OCI-LY1 (cell line): ENCODE results near the gene ATP13A5.

Experiments used
- H2AFZ ChIP-seq: fragments of 200-600 bp; sonication (generic), shearing (Covaris generic); 2 replicates; pipeline ENCODE4 v1.6.0; 2014; ENCODE audit warnings: antibody characterized with exemption, mild to moderate bottlenecking, low read length
- H3F3A ChIP-seq: fragments of 200-600 bp; sonication (generic), shearing (Covaris generic); 2 replicates; pipeline ENCODE4 v1.6.0; 2014; ENCODE audit warnings: mild to moderate bottlenecking, antibody characterized with exemption, low read length, moderate library complexity; ENCODE audit not compliant: insufficient read depth
- H3K27ac ChIP-seq: fragments of 200-600 bp; sonication (generic); 2 replicates; pipeline ENCODE4 v1.5.1; 2014; ENCODE audit warnings: low read length, mixed run types, mild to moderate bottlenecking, low read depth; ENCODE audit not compliant: poor library complexity, severe bottlenecking
- H3K27me3 ChIP-seq: fragments of 200-600 bp; sonication (generic); 2 replicates; pipeline ENCODE4 v1.6.0; 2014; ENCODE audit warnings: antibody characterized with exemption, mild to moderate bottlenecking, low read length, moderate library complexity; ENCODE audit not compliant: insufficient read depth
- H3K36me3 ChIP-seq: fragments of 200-600 bp; sonication (generic); 2 replicates; pipeline ENCODE4 v1.6.1; 2014; ENCODE audit warnings: mild to moderate bottlenecking, antibody characterized with exemption, low read length, moderate library complexity, mixed read lengths; ENCODE audit not compliant: insufficient read depth
- H3K4me1 ChIP-seq: fragments of 200-600 bp; sonication (generic); 2 replicates; pipeline ENCODE4 v1.5.1; 2014; ENCODE audit warnings: mild to moderate bottlenecking, low read length, moderate library complexity; ENCODE audit not compliant: insufficient read depth, severe bottlenecking
- H3K4me2 ChIP-seq: fragments of 200-600 bp; sonication (generic), shearing (Covaris generic); 2 replicates; pipeline ENCODE4 v1.6.1; 2014; ENCODE audit warnings: low read length
- H3K4me3 ChIP-seq: fragments of 200-600 bp; sonication (generic); 2 replicates; pipeline ENCODE4 v1.5.1; 2014; ENCODE audit warnings: low read length, low read depth, mild to moderate bottlenecking, mixed read lengths; ENCODE audit not compliant: poor library complexity, severe bottlenecking
- H3K79me2 ChIP-seq: fragments of 200-600 bp; shearing (Covaris generic); 2 replicates; pipeline ENCODE4 v1.6.1; 2016; ENCODE audit warnings: mixed run types, low read length, mixed read lengths; ENCODE audit not compliant: insufficient read depth
- H3K9ac ChIP-seq: fragments of 200-600 bp; sonication (generic), shearing (Covaris generic); 2 replicates; pipeline ENCODE4 v1.6.1; 2014; ENCODE audit warnings: mild to moderate bottlenecking, low read length, mixed read lengths
- H3K9me2 ChIP-seq: fragments of 200-600 bp; sonication (generic), shearing (Covaris generic); 2 replicates; pipeline ENCODE4 v1.6.1; 2014; ENCODE audit warnings: low read depth, mild to moderate bottlenecking, low read length, mixed read lengths
- H3K9me3 ChIP-seq: fragments of 200-600 bp; shearing (Covaris generic); 2 replicates; pipeline ENCODE4 v1.6.1; 2014; ENCODE audit warnings: low read length, mixed read lengths
- H4K20me1 ChIP-seq: fragments of 200-600 bp; sonication (generic), shearing (Covaris generic); 2 replicates; pipeline ENCODE4 v1.6.0; 2016; ENCODE audit warnings: mild to moderate bottlenecking, low read length; ENCODE audit not compliant: insufficient read depth
- EZH2 ChIP-seq: fragments of 200-600 bp; sonication (generic), shearing (Covaris generic); IDR thresholded peaks from 2 replicates; pipeline ENCODE4 v1.8.0; 2017; ENCODE audit warnings: borderline replicate concordance, mixed run types, mild to moderate bottlenecking, antibody characterized with exemption, low read length, moderate library complexity, mixed read lengths
- TF ChIP-seq, protein P1 (sequence below): fragments of 200-600 bp; sonication (generic), shearing (Covaris generic); IDR thresholded peaks from 2 replicates; pipeline ENCODE4 v1.5.1; 2017; ENCODE audit warnings: mild to moderate bottlenecking, antibody characterized with exemption, low read length, moderate library complexity, mixed read lengths

The ATP13A5 gene

GRCh38 chr3:193400304-193400703 is 21.8 kb upstream of the ATP13A5 start:
- no peak for TF ChIP-seq EZH2
- no peaks in the 10 kb centered on the region for H3F3A ChIP-seq
- H2AFZ ChIP-seq, result no peak overlapping the region
- H3K27me3 ChIP-seq, result no peaks in the 10 kb centered on the region
- H3K9me2 ChIP-seq, result no peaks in the 10 kb centered on the region
- H3K36me3 ChIP-seq, result no peaks in the 10 kb centered on the region
- no peak overlapping the region for H3K4me2 ChIP-seq
- no peaks in the 10 kb centered on the region for H3K79me2 ChIP-seq
- no peak overlapping the region for H3K27ac ChIP-seq
- H3K9me3 ChIP-seq, result no peaks in the 10 kb centered on the region
- no peak overlapping the region for H3K4me3 ChIP-seq
- H3K4me1 ChIP-seq, result no peaks in the 10 kb centered on the region
- no peak overlapping the region for H3K9ac ChIP-seq
- H4K20me1 ChIP-seq, result no peaks in the 10 kb centered on the region

DNA sequence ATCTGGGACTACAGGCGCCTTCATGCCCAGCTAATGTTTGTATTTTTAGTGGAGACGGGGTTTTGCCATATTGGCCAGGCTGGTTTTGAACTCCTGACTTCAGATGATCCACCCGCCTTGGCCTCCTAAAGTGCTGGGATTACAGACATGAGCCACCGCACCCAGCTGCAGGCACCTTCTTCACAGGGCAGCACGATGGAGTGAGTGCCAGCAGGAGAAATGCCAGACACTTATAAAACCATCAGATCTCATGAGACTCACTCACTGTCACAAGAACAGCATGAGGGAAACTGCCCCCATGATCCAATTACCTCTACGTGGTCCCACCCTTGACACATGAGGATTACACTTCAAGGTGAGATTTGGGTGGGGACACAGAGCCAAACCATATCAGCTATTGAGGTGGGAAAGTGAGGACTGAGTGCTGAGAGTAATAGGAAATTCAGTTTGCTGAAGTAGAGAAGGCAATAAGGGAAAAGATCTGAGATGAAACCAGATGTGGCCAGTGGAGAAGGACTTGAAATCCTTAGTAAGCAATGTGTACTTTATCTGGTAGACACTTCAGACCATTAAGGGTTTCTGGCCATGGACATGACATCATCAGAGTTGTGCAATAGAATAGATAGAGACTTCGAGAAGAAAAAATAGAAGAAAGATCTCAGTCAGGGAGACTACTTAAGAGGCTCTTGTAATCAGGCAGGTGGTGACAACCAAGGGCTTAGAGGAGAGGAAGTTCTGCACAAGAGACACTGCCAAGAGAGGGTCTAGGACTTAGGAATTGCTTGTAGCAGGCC is 18.1 kb upstream of the ATP13A5 start:
- H3K9me2 ChIP-seq, result no peaks in the 10 kb centered on the region
- no peak overlapping the region for H3K4me2 ChIP-seq
- H3K36me3 ChIP-seq, result no peaks in the 10 kb centered on the region
- H3K27me3 ChIP-seq, result no peaks in the 10 kb centered on the region
- H4K20me1 ChIP-seq, result no peaks in the 10 kb centered on the region
- no peaks in the 10 kb centered on the region for H3K9me3 ChIP-seq
- no peak overlapping the region for H2AFZ ChIP-seq
- H3K79me2 ChIP-seq, result no peaks in the 10 kb centered on the region
- no peak overlapping the region for H3K27ac ChIP-seq
- no peak for TF ChIP-seq EZH2
- TF ChIP-seq, protein P1, sequence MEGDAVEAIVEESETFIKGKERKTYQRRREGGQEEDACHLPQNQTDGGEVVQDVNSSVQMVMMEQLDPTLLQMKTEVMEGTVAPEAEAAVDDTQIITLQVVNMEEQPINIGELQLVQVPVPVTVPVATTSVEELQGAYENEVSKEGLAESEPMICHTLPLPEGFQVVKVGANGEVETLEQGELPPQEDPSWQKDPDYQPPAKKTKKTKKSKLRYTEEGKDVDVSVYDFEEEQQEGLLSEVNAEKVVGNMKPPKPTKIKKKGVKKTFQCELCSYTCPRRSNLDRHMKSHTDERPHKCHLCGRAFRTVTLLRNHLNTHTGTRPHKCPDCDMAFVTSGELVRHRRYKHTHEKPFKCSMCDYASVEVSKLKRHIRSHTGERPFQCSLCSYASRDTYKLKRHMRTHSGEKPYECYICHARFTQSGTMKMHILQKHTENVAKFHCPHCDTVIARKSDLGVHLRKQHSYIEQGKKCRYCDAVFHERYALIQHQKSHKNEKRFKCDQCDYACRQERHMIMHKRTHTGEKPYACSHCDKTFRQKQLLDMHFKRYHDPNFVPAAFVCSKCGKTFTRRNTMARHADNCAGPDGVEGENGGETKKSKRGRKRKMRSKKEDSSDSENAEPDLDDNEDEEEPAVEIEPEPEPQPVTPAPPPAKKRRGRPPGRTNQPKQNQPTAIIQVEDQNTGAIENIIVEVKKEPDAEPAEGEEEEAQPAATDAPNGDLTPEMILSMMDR, result no peak
- no peaks in the 10 kb centered on the region for H3K4me1 ChIP-seq
- H3F3A ChIP-seq, result no peaks in the 10 kb centered on the region
- no peak overlapping the region for H3K4me3 ChIP-seq
- no peak overlapping the region for H3K9ac ChIP-seq

DNA sequence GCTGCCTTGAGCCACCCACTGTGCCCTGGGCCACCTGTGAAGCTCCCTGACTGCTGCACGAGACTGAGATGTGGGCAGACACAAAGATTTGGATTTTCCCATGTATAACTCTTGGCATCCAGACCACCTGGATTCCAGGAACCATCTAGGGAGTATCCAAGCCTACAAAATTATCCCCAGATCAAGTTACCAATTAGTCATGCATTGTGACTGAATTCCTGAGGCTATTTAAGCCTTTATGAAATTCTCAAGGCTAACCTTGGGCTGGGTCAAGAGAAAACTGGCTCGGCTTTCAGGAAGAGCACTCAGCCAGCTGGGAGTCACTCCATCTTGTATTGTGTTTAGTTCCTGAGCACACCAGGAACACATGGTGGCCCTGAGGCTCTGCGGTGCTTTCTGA is 13.3 kb upstream of the ATP13A5 start:
- H3K4me1 ChIP-seq, result no peaks in the 10 kb centered on the region
- H3K9me3 ChIP-seq, result no peaks in the 10 kb centered on the region
- no peak overlapping the region for H3K9ac ChIP-seq
- no peaks in the 10 kb centered on the region for H3K9me2 ChIP-seq
- no peaks in the 10 kb centered on the region; the same call in 1 of the 2 replicates for H3K27me3 ChIP-seq
- H3K79me2 ChIP-seq, result no peaks in the 10 kb centered on the region
- no peak overlapping the region for H3K27ac ChIP-seq
- no peak overlapping the region for H3K4me2 ChIP-seq
- no peaks in the 10 kb centered on the region for H3F3A ChIP-seq
- H3K36me3 ChIP-seq, result no peaks in the 10 kb centered on the region
- H4K20me1 ChIP-seq, result no peaks in the 10 kb centered on the region
- TF ChIP-seq, protein P1, result no peak
- TF ChIP-seq EZH2, result no peak
- H2AFZ ChIP-seq, result no peak overlapping the region
- no peak overlapping the region for H3K4me3 ChIP-seq

- no peaks in the 10 kb centered on the region for H3K9me2 ChIP-seq
- no peak overlapping the region for H3K27ac ChIP-seq
- H3K27me3 ChIP-seq, result no peaks in the 10 kb centered on the region; the same call in 1 of the 2 replicates
- H3K4me2 ChIP-seq, result no peak overlapping the region
- no peak overlapping the region for H3K9ac ChIP-seq
- H3K36me3 ChIP-seq, result no peaks in the 10 kb centered on the region
- H3K4me1 ChIP-seq, result no peaks in the 10 kb centered on the region
- no peaks in the 10 kb centered on the region for H3K9me3 ChIP-seq
- TF ChIP-seq, protein P1, result no peak
- no peak for TF ChIP-seq EZH2
- H3K4me3 ChIP-seq, result no peak overlapping the region
- no peak overlapping the region for H2AFZ ChIP-seq
- H3F3A ChIP-seq, result no peaks in the 10 kb centered on the region
- H4K20me1 ChIP-seq, result no peaks in the 10 kb centered on the region
- H3K79me2 ChIP-seq, result no peaks in the 10 kb centered on the region
Measured at GRCh38 chr3:193389335-193389734, 10.8 kb upstream of the ATP13A5 start.
